AG08396 (cell line): ENCODE measurements around the gene IL17RE.
A peak's percentile ranks its signal among the peaks of the same experiment; 100 is the strongest.

Experiments used
- DNase-seq: peaks from one replicate; pipeline ENCODE4 v3.0.0; 2012; ENCODE audit warnings: low spot score, mixed read lengths

Gene IL17RE

GRCh38 chr3:9903904-9904303 lies 1.3 kb downstream of the IL17RE start:
- DNase-seq, result no peak

- no peak for DNase-seq
Observed at GRCh38 chr3:9906480-9906879, 3.8 kb downstream of the IL17RE start.

GRCh38 chr3:9908286-9908685 lies 5.6 kb downstream of the IL17RE start:
- no peak for DNase-seq

GRCh38 chr3:9909221-9910013 lies 6.8 kb downstream of the IL17RE start:
- DNase-seq, result no peak

GRCh38 chr3:9911863-9912262 lies 9.2 kb downstream of the IL17RE start:
- DNase-seq, result no peak

- DNase-seq, result no peak
Observed at GRCh38 chr3:9912294-9912935, 9.8 kb downstream of the IL17RE start.

- no peak for DNase-seq
Observed at GRCh38 chr3:9913601-9914000, 11.0 kb downstream of the IL17RE start.

- DNase-seq, result no peak
Observed at GRCh38 chr3:9914011-9914410, 11.4 kb downstream of the IL17RE start.

GRCh38 chr3:9914559-9915253 lies 12.1 kb downstream of the IL17RE start:
- no peak for DNase-seq

GRCh38 chr3:9915254-9916141 lies 12.8 kb downstream of the IL17RE start:
- peak; percentile 67 for DNase-seq

GRCh38 chr3:9916346-9916733 lies 13.7 kb downstream of the IL17RE start:
- DNase-seq, result peak; percentile 59

- DNase-seq, result peak; percentile 89
Observed at GRCh38 chr3:9916734-9917680, 14.4 kb downstream of the IL17RE start, which contains the start of gene IL17RC. IL17RC (plus strand) TSS chr3:9917098; CDS start chr3:9917316, 218 bp downstream.

- no peak for DNase-seq
Observed at GRCh38 chr3:9917820-9918219, 15.2 kb downstream of the IL17RE start.

GRCh38 chr3:9918261-9919038 lies 15.8 kb downstream of the IL17RE start:
- no peak for DNase-seq

GRCh38 chr3:9928158-9928557 lies 25.5 kb downstream of the IL17RE start:
- no peak for DNase-seq

- DNase-seq, result no peak
Observed at GRCh38 chr3:9930804-9931418, 28.3 kb downstream of the IL17RE start.

- no peak for DNase-seq
Observed at GRCh38 chr3:9932535-9932842, 29.8 kb downstream of the IL17RE start.

GRCh38 chr3:9932843-9933560 lies 30.4 kb downstream of the IL17RE start:
- peak; percentile 88 for DNase-seq
